Stimulated activated CD4-positive, alpha-beta T cell treated with anti-CD3 and anti-CD28 coated beads, Interleukin-12 subunit alpha, Interleukin-12 subunit beta, amount 100 ng/mL, for 4 hours (primary cell): ENCODE results near the gene SMAD3.

Source experiments
- DNase-seq: peaks from one replicate; pipeline ENCODE4 v3.0.0-alpha.2; 2020

SMAD3 gene

DNA sequence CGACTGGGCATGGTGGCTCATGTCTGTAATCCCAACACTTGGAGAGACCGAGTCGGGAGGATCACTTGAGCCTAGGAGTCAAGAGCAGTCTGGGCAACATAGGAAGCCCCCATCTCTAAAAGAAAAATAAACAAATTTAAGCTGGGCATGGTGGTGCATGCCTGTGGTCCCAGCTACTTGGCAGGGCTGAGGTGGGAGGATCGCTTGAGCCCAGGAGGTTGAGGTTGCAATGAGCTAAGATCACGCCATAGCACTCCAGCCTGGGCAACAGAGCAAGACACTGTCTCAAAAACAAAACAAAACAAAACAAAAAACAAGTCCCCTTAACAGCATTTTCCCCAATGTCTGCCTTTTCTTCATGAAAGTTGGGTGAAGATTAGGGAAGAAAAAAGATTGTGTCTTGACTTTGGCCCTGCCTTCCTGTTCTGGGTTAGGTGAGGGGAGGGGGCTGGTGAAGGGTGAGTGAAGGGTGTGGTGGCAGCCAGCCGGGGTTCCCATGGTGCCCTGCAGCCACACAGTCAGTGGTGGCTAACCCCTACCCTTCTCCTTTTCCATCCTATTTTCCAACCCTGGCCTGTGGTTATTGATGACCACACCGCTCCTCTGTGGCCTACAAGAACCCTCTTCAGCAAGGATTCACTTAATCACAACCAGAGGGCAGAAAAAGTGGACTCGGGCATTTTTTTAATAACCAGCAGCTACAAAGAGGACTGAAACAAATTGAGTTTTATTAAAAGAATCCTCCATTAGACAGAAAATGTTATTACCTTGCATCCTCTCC lies 28.4 kb upstream of the SMAD3 start:
- DNase-seq: no peak

DNA sequence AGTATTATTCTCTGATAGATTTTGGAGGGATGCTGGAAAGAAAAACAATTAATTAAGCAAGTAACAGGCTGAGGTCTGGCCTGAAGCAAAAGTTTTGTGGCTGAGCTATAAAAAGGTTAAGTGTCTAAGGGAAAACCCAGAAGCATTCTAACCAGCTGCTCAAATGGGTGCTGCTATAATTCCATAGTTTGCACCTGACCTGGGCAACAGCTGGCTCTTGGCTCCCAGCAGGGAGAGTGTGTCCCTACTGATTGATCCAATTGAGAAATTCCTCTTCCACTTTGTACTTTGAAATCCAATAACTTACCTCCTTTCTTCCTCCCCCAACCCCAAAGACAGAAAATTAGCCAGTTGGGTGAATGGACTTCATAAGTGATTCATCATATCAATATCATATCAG lies 27.7 kb upstream of the SMAD3 start:
- DNase-seq: no peak

DNA sequence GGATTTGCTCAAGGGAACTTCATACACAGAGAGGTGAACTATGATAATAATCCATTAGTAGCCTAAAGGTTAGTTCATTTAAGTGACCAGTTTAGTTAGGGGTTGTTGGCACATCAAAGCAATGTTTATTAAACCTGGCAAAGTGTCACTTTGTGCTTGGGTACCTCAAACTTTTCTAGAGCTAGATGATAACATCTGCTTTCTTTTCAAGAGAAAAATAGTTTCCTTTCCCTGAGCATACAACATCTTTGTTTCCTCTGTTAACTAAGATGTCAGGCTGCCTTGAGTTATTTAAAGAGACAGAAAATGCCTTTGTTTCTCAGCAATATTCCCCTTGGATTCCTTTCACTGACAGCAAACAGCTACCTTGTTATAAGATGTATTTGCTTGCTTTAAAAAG lies 26.7 kb upstream of the SMAD3 start:
- DNase-seq: no peak

DNA sequence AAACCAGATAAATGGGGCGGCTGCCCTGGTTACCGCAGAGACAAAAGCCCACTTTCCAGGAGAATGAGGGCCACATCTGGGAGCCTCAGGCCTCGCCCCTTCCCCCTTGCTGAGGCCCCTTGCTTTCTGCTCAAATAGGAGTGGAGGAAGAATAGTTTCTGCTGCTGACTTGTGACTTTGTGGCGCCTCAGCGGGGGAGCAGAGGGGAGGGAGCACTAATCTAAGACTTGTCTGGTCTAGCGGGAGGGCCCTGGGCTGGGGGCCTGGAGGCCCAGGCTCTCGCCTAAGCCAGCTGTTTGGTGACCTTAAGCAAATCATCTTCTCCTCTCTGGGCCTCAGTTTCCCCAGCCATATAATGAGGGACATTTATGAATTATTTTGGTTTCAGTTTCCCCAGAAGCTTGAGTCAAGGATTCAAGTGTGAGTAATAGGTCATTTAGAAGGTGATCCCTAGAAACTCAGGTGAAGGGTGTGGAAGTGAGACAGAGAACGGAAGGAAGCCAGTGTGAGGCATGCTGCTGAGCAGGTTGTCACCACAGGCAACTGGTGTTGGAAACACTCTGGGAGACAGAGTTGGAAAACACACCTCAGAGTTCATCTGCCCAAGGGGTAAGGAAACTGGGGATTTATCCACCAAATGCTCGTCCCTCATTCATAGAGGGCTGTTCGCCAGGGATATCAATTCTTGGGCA lies 25.9 kb upstream of the SMAD3 start:
- no peak for DNase-seq

DNA sequence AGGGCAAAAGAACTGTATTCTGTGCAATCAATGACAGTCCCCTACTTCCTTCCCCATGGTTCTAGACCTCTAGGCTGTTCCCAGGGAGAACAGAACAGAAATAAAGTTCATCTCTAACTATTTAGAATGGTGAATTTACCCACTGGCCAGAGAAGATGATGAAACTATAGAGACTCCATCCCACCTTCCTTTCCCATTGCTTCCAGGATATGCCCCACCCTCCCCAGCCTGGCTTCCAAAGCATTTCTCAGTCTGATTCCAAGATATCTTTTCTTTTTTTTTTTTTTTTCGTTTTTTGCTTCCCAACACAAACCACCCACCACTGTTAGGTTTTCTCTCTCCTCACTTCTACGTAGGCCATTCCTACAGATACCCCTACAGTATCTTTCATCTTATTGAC lies 25.1 kb upstream of the SMAD3 start:
- DNase-seq: no peak

DNA sequence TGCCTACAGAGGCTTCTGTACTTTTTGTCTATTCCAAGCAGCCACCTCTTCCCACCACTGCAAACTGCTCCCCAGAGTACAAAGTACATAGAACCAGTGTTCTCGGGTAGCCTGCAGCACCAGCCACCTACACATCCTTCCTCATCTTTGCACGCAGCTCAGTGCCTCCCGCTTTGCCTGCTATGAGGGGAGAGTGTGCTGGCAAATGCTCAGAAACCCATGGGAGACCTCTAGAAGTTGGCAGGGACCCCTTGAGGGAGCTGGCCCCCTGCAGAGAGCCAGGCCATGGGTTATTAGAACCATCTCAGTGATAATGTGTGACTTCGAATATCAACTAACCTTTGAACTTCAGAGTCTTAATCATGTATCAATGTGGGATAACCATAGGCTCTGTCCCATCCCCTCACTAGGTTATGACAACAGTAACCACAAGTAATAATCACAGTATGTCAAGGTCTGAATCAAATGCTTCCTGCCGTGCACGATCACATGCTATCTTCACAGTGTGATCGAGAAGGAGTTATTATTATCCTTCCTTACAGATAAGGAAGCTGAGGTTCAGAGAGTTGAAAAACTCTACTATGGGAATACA lies 22.8 kb upstream of the SMAD3 start:
- no peak for DNase-seq

DNA sequence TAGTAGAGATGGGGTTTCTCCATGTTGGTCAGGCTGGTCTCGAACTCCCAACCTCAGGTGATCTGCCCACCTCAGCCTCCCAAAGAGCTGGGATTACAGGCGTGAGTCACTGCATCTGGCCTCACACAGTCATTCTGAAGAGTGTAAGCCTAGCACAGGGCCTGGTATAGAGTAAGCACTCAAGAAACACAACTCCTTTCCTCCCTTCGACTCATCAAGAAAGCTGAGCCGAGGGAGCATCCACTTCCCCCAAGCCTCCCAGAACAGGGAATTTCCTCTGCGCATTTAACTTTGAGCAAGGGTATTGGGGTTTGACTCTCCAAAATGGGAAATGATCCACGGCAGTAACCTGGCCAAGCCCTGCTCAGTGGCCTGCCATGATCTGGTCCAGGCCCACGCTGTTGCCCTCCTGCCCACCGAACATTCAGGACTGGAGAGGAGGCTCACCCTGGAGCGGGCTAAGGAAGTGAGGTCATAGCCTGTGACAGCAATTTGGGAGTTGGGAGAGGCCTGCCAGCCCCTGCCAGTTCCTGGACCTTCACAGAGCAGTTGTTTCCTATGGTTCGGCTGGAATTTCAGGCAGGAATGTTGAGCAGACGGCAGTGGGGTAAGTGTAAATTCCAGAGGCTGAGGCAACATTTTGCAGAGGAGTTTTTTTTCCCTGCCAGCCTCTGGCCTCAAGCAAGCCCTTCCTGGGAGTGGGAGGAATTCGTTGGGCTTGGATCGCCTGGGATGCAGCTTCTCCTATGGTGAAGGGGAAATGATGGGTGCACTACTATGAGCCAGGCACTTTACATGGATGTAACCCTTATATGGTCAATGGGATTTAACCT lies 21.2 kb upstream of the SMAD3 start:
- no peak for DNase-seq

DNA sequence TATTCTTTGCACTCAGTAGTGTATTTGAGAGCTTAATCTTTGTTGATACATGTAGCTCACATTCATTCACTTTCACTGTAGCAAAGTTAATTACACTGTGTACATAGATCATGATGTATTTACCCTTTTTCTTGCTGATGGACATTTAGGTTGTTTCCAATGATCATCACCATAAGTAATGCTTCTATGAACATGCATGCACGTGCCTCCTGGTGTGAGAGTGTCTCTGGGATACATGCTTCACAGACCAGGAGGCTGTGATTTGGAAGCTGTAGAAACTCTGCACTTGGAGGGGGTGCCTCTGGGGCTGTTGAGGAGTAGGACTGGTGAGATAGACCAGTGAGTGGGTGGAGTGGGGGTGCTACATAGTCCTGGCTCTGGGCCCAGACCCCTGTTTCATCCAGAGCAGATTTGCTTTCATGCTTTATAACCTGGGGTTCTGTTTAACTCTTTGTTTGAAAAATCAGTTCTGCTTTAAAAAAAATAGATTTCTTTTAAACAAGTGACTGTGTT lies 18.2 kb upstream of the SMAD3 start:
- DNase-seq: no peak

DNA sequence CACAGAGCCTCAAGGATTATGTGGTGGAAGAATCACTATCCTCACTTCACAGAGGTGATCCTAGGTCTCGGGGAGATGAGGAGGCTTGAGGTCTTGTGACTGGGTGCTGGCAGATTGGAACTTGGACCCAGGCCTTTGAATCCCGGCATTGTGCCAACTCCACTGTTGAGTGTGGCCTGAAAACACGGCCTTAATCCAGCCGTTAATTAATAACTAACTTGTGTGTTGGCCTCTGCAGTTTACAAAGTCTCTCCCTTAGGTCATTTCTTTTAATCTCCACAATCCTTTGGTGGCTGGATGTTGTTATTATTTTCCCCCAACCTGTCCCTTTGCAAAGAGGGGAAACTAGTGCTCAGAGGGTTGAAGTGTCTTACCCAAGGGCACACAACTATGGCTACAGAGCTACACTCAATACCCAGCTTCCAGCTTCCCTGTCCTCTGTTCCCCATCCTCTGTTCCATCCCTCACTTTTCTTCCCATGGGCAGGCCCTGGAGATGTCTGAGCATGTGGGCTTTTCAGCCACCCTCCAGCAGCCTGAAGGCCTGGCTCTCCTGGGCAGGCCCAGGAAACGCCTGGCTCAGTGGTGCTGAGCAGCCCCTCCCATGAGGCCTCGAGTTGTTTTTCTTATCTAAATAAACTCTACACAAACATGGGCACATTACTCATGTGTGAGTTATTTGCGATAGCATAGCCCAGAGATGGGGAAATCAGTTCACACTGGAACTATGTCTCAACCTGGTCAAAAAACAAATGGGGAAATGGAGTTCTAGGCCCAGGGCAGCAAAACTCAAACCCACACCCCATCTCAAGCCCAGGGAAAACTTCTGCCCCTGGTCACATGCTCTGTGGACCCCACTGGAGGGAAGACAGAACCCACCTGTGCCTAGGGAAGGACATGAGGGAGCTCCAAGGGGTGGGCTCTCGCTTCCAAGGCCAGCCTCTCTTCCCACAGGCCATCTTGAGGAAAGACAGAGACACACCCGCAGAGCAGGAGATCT lies 16.8 kb upstream of the SMAD3 start:
- DNase-seq: no peak

DNA sequence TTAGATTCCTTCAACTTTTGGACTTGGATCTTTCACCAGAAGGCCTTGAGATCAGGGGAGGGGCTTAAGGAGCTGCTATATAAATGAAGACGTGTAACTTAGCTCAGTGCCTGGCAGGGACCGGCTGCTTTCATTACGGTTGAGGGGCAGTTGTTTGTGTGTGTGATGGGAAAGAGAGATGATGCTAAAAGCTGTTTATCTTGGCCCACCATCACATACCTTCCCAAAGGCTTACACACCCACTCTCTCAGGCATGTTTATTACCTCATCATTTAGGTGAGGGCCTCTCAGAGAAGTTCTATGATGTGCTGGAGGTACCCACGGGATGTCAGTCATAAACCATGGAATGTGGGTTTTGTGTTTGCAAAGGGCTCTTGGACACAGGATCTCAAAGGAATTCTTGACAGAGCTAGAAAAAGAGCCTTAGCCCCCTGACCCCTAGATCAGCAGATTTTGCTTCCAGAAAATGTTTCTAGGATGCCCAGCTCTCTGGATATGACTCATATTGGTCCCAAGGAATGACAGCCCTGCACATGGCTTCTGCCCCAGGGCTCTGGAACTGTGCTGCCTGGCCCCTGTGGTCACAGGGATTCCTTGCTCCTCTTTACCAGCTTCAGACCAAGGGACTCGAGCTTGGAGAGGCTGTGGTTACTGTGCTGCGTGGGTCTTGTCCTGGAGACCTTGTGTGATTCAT lies 15.9 kb upstream of the SMAD3 start:
- no peak for DNase-seq

DNA sequence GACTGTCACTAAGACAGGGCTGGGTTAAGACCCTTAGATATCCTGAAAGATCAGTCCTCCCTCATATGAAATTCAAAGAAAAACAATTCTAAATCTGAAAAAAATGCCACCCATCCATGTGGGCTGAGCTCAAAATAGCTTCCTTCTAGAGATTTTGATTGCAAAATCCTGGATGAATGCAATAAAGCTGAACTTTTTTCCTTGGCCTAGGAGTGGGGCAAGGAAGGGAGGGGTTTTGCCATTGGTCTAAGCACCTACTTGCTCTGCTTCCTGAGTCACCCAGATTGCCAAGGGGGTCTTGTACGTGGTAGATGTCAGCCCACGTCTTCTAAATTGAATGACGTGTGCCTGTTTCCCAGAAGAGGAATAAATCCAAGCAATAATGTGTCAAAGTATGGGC lies 15.3 kb upstream of the SMAD3 start:
- DNase-seq: no peak

DNA sequence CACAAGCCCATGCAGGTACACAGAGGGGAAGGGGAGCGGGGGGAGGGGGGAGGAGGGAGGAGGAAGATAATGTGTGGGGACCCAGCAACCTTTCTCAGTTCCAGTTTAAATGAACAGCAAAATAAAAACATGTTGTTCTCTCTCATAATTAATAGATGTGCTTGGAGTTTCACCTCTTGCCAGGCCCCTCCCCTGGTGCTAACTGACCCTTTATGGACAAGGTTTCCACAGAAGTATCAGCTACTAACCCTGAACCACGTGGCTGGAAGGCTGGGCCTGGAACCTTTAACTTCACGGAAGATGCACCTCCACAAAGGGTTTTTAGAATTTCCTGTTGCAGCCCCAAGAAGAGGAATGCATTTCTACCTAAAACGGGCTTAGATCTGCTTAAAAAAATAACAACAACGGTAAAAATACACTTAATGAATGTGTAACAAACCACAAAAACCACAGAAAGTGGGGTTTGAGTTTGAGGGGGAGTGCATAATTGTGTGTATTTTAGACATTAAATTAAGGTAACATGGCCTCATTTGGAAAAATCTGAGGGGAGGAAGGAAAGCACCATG lies 14.8 kb upstream of the SMAD3 start:
- DNase-seq: no peak

DNA sequence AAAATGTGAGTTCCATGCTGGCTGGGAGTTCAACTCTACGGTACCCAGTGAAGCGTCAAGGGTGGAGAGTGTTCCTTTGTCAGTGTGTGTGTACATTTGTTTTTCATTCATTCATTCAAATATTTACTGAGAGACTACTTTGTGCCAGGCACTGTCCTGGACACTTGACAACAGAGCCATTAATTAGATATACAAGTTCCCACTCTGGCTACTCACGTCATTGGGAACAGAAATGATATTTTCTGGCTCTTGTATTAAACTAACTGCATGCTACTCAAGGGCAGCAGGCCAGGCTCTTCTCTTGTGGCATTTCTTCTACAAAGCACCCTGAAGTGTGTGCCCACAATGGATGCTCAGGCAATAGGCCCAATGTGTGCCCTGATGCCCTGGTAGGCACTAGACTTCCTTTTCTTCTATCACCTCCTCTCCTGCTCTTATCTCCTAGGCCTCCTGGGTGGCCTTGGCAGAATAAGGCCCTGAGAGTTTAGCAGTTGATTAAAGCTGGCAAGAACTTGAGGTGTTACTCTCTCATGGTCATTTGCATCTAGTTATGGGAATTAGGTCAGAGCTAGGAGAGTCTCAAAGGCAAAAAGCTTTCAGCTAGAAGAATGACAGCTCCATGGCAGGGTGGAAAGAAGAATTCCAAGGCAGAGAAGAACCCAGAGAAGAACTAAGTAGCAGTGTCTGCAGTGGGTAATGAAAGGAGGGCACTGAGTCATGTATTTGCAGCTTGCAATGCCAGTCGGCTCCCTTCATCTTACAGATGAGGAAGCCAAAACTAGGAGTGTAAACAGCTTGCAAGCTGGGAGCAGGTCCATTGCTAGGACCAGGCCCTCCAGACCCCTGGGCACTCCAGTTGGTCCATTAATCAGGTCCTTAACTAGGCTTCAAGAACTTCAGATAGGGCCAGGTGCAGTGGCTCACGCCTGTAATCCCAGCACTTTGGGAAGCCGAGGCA lies 14.0 kb upstream of the SMAD3 start:
- no peak for DNase-seq

DNA sequence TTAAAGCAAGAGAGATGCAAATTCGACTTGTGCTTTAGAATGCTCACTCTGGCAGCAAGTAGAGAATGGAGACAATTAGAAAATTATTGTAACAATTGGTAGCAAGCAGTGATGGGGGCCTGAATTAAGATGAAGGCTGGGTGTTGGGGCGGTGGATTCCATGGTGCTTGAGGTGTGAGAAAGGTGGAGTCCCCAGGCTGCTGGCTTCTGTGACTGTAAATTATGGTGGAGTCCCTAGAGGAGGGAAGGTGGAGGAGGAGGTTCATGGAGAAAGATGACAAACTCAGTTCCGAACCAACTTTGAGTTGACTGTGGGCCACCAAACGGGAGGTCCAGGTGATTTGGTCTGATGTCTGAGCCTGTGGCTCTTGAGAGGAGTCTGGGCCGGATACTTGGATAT lies 10.7 kb upstream of the SMAD3 start:
- DNase-seq: no peak

DNA sequence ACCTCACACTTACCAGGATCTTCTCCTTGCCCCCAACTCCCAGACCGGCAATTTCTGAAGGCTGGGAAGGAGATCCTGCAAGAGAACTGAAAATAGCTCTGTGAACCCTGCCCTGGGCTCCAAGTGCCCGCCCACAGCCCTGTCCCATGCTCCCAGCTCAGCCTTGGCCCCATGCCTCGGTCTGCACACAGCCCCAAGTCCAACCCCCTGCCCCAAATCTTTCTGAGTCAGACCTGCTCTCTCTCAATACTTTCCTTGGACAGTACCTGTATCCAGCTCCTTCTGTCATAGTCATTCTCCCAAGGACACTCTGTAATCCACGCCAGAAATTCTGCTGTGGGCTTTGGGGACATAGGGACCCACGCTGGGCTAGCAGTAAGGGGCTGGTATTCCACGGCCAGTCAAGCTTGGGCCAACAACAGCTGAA lies 6.3 kb upstream of the SMAD3 start:
- DNase-seq: no peak

DNA sequence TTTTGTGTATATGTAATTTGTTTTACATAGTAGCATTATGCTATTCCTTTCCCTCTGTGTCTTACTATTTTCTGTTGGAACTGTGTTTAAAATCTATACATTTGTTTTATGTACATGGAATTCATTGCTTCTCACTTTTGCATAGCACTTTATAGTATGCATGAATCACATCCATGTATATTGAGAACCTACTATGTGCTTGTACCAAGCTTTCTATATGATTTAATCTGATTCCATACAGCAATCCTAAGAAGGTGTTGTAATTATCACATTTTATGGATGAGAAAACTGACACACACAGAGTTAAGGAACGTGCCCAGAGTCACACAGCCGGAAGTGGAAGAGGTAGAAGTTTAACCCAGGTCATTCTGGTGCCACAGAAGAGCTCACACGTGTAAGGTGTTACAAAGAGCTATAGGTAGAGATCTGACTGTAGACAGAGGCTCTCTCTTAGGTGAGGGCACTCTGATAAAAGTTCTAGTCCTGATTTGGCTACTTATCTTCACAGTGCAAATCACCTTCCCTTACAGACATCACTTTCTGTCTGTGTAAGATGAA lies 3.5 kb upstream of the SMAD3 start:
- DNase-seq: no peak

DNA sequence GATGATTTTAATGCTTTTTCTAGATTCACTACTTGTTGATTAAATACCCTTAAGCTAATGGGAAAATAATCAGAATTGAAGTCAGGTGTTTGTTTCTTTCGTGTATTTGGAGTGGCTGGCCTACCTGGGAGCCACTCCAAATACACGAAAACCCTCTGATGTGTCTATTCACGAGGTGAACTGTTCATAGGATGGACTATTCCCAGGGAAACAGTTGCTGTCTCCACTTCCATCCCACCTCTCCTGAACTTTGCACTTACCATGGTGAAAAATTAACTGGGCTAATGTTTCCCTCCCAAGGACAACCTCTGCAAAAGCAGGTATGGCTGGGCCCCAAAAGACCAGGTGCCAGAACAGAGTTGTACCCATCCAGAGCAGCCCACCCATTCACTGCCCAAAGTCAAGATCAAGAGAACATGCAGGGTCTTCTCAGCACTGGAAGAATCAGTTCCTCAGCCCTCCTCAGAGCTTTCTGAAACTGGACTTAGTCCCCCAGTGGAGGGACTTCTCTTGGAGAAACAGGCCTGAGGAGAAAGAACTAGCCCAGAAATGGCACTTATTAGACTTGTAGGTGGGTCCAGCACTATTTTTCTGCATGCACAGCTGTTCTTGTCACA lies 2.9 kb upstream of the SMAD3 start:
- DNase-seq: no peak

DNA sequence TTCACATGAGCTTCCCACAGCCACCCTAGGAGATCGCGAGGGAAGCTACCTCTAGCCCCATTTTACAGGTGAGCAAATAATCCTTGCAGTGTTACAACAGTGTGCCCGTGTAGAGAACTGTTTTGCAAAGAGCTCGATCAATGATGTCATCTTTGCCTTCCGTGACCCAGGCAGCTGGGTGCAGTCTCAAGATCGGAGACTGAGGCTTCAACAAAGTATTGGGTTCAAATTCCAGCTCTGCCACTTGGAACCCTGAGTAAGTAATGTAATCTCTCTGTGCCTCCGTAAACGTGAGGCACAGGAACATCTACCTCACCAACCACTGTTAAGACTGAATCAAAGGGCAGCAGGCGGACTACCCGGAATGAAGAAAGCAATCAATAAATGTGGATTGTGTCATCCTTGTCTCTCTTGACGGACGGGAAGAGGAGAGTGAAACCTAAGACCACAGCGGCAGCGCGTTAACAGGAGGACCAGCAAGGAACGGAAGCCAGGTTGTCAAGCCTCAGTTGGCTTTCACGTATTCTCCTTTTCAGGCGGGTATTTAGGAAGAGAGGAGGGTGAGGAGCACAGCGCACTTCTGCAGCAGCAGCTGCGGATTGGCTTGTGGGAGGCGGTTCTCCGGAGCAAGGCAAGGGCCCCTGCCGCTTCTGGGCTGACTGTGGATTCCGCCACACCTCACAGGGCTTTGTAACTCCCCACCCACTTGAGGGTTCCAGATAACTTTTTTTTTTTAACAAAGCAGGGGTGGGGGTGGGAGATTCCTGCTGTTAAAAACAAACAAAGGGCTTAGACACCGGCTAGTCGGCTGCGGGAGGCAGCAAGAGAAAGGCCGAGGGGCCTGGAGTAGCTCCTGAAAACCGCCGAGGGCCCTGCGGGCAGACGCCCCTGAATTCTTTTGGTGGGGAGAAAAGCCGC lies 1.5 kb upstream of the SMAD3 start:
- DNase-seq: no peak
